Mesenchymal stem cell (in vitro differentiated cells and primary cell): ENCODE measurements around the gene SDK2.

Experiments used
- DNase-seq: peaks from one replicate; pipeline ENCODE4 v3.0.0-alpha.2; 2013
- H2AFZ ChIP-seq: one replicate; pipeline ENCODE4 v1.6.1; 2013; ENCODE audit warnings: low read depth, mild to moderate bottlenecking, control low read depth, inconsistent platforms, low read length, moderate library complexity
- H2AK5ac ChIP-seq: 2 replicates; pipeline ENCODE4 v1.6.1; 2013; ENCODE audit warnings: low read length, moderate library complexity, mild to moderate bottlenecking, inconsistent platforms; ENCODE audit not compliant: severe bottlenecking
- H2BK120ac ChIP-seq: one replicate; pipeline ENCODE4 v1.6.1; 2013; ENCODE audit warnings: low read depth, mild to moderate bottlenecking, inconsistent platforms, low read length, moderate library complexity
- H2BK12ac ChIP-seq, 2 experiments: one replicate each; pipeline ENCODE4 v1.6.1; 2013; ENCODE audit warnings: inconsistent platforms in 2 of 2, low read length in 2 of 2, mild to moderate bottlenecking in 2 of 2, moderate library complexity in 2 of 2, control low read depth in 1 of 2
- H2BK15ac ChIP-seq: one replicate; pipeline ENCODE4 v1.6.1; 2013; ENCODE audit warnings: mild to moderate bottlenecking, low read depth, inconsistent platforms; ENCODE audit not compliant: poor library complexity, severe bottlenecking
- H2BK5ac ChIP-seq: 2 replicates; pipeline ENCODE4 v1.6.1; 2013; ENCODE audit warnings: low read depth, mild to moderate bottlenecking, low read length, control low read depth, inconsistent platforms; ENCODE audit not compliant: poor library complexity, severe bottlenecking
- H3K14ac ChIP-seq, 2 experiments: one replicate each; pipeline ENCODE4 v1.6.1; 2013; ENCODE audit warnings: inconsistent platforms in 2 of 2, low read length in 2 of 2, control low read depth in 1 of 2, mild to moderate bottlenecking in 1 of 2, moderate library complexity in 1 of 2
- H3K18ac ChIP-seq, 2 experiments: one replicate each; pipeline ENCODE4 v1.6.1; 2013; ENCODE audit warnings: inconsistent platforms in 2 of 2, low read length in 2 of 2, control low read depth in 1 of 2, low read depth in 1 of 2, mild to moderate bottlenecking in 1 of 2
- H3K23ac ChIP-seq, 2 experiments: one replicate each; pipeline ENCODE4 v1.6.1; 2013; ENCODE audit warnings: inconsistent platforms in 2 of 2, low read length in 2 of 2, mild to moderate bottlenecking in 2 of 2, moderate library complexity in 2 of 2, control low read depth in 1 of 2
- H3K27ac ChIP-seq: 2 replicates; pipeline ENCODE4 v1.5.1; 2013; ENCODE audit warnings: mild to moderate bottlenecking, moderate library complexity, low read length, control low read depth, inconsistent platforms; ENCODE audit not compliant: poor library complexity, severe bottlenecking
- H3K27me3 ChIP-seq, 2 experiments: 2 replicates each; pipeline versions ENCODE4 v1.6.1 to v1.7.0; 2013; ENCODE audit warnings: low read length in 2 of 2, mild to moderate bottlenecking in 2 of 2, moderate library complexity in 2 of 2, control low read depth in 1 of 2, inconsistent platforms in 1 of 2; ENCODE audit not compliant: control insufficient read depth in 1 of 2, insufficient read depth in 1 of 2
- H3K36me3 ChIP-seq, 2 experiments: 2 replicates each; pipeline versions ENCODE4 v1.6.1 to v1.7.0; 2013; ENCODE audit warnings: low read length in 2 of 2, control low read depth in 1 of 2, inconsistent platforms in 1 of 2, low read depth in 1 of 2, mild to moderate bottlenecking in 1 of 2; ENCODE audit not compliant: insufficient read depth in 2 of 2, control insufficient read depth in 1 of 2
- H3K4ac ChIP-seq, 2 experiments: one replicate each; pipeline ENCODE4 v1.6.1; 2013; ENCODE audit warnings: inconsistent platforms in 2 of 2, low read length in 2 of 2, mild to moderate bottlenecking in 2 of 2, moderate library complexity in 2 of 2, control low read depth in 1 of 2, low read depth in 1 of 2
- H3K4me1 ChIP-seq: 2 replicates; pipeline ENCODE4 v1.6.1; 2013; ENCODE audit warnings: low read depth, low read length, control low read depth; ENCODE audit not compliant: control insufficient read depth, insufficient read depth
- H3K4me2 ChIP-seq: 2 replicates; pipeline ENCODE4 v1.6.1; 2013; ENCODE audit warnings: low read length, mild to moderate bottlenecking, inconsistent platforms; ENCODE audit not compliant: poor library complexity, severe bottlenecking
- H3K4me3 ChIP-seq, 2 experiments: 2 replicates each; pipeline versions ENCODE4 v1.5.1 to v1.7.0; 2013; ENCODE audit warnings: low read length in 2 of 2, mild to moderate bottlenecking in 2 of 2, control low read depth in 1 of 2, low read depth in 1 of 2; ENCODE audit not compliant: insufficient read depth in 1 of 2
- H3K79me1 ChIP-seq: replicated peaks from 2 replicates; pipeline ENCODE4 v1.6.1; 2013; ENCODE audit warnings: mild to moderate bottlenecking, control low read depth, low read length, inconsistent platforms; ENCODE audit not compliant: poor library complexity, severe bottlenecking
- H3K9ac ChIP-seq: 2 replicates; pipeline ENCODE4 v1.7.0; 2013; ENCODE audit warnings: mild to moderate bottlenecking, low read length, moderate library complexity
- H3K9me3 ChIP-seq: 2 replicates; pipeline ENCODE4 v1.7.0; 2013; ENCODE audit warnings: mild to moderate bottlenecking, low read length; ENCODE audit not compliant: control insufficient read depth
- H4K8ac ChIP-seq: one replicate; pipeline ENCODE4 v1.6.1; 2013; ENCODE audit warnings: inconsistent platforms, mild to moderate bottlenecking, low read length, moderate library complexity
- H4K91ac ChIP-seq: one replicate; pipeline ENCODE4 v1.6.1; 2013; ENCODE audit warnings: mild to moderate bottlenecking, low read length, inconsistent platforms
- WGBS: methylation state at CpG from one replicate; pipeline ENCODE4 v1.1.7; 2013; ENCODE audit warnings: mixed read lengths; 5-methylcytosine and 5-hydroxymethylcytosine counted together

The SDK2 gene

DNA sequence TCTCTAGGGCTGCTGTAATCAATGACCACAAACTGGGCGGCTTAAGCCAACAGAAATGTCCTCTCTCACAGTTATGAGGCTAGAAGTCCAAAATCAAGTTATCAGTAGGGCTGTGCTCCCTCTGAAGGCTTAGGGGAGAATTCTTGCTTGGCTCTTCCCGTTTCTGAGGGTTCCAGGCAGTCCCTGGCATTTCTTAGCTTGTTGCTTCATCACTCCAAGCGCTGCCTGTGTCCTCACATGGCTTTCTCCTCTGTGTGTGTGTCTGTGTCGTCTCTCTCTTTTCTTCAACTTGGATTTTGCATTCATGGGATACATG, 318.8 kb downstream of the SDK2 start:
- no peak overlapping the region for H2BK5ac ChIP-seq
- peaks cover 11% of the 10 kb centered on the region for H3K4me1 ChIP-seq
- H4K8ac ChIP-seq, result no peak overlapping the region
- H3K18ac ChIP-seq, result no peak overlapping the region
- no peaks in the 10 kb centered on the region for H3K36me3 ChIP-seq
- H2AK5ac ChIP-seq, result no peak overlapping the region
- H3K27me3 ChIP-seq, result no peaks in the 10 kb centered on the region
- H3K4me2 ChIP-seq, result no peak overlapping the region
- no peak overlapping the region for H2BK15ac ChIP-seq
- H3K9me3 ChIP-seq, result no peaks in the 10 kb centered on the region
- DNase-seq, result peak; percentile 82
- WGBS, result 74% methylated on average over 4 of the region's 4 CpGs
- H2BK120ac ChIP-seq, result no peak overlapping the region
- H2BK12ac ChIP-seq, result no peak overlapping the region
- H3K27ac ChIP-seq, result no peak overlapping the region
- peak overlapping the region; percentile 37 for H3K9ac ChIP-seq
- no peak overlapping the region for H2AFZ ChIP-seq
- H3K79me1 ChIP-seq, result no peaks in the 10 kb centered on the region
- no peak overlapping the region for H3K14ac ChIP-seq
- H3K23ac ChIP-seq, result no peak overlapping the region
- no peak overlapping the region for H3K4ac ChIP-seq
- H4K91ac ChIP-seq, result no peak overlapping the region
- H3K4me3 ChIP-seq, result peak overlapping the region in 1 of 2 experiments; percentile 3

DNA sequence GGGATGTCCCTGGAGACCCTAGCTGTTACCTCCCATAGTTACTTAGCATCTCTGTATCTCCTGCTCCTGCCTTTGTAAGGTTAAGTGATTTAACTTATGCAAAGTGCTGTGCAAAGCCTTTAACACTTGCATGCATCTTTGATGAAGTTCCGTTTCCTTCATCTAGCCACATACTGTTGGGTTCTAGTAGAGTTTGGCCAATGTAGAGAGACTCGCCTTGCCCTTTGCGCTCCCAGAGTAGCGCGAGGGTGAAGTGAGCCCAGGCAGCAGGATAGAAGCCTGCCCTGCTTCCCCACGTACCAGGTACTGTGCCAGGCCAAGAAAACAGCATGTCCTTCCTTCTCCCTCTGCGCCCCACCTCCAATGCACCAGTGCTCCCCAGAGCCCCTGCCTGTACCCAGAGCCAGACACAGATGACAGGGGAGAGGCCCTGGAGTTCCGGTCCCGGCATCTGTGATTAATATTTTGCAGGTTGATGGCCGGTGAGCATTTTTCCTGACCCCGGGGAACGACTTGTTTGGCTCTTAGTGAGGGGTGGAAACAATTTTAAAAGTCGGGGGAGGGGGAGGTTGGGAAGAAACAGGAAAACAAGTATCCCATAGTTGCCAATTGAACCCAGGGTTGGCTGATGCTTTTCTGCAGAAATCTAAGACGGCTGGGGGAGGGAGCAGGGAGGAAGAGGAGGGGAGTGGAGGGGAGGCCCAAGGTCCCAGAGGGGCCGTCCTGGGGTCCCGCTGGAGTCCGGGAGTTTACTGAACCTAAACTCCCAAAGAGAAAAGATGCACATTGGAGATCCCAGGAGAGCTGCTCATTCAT, 319.3 kb downstream of the SDK2 start:
- Histone ChIP-seq H4K91ac (peak overlapping the region; percentile 57), H3K27ac (no peak overlapping the region), H3K27me3 (no peaks in the 10 kb centered on the region), H3K23ac (no peak overlapping the region), H2BK12ac (peak overlapping the region; percentile 12 to 21), H3K9me3 (no peaks in the 10 kb centered on the region), H3K14ac (no peak overlapping the region), H2BK120ac (no peak overlapping the region), H3K4me1 (peaks cover 11% of the 10 kb centered on the region), H2AFZ (no peak overlapping the region), H3K4me2 (no peak overlapping the region), H3K4ac (peak overlapping the region in 1 of 2 experiments; percentile 60), H3K4me3 (peak overlapping the region in 1 of 2 experiments; percentile 3), H2BK5ac (no peak overlapping the region), H3K79me1 (no peaks in the 10 kb centered on the region), H3K18ac (peak overlapping the region; percentile 55 to 68), H3K9ac (peak overlapping the region; percentile 79), H2BK15ac (peak overlapping the region; percentile 33), H3K36me3 (no peaks in the 10 kb centered on the region), H2AK5ac (no peak overlapping the region), H4K8ac (peak overlapping the region; percentile 69)
- no peak for DNase-seq
- WGBS, result 68% methylated on average over 17 of the region's 17 CpGs

DNA sequence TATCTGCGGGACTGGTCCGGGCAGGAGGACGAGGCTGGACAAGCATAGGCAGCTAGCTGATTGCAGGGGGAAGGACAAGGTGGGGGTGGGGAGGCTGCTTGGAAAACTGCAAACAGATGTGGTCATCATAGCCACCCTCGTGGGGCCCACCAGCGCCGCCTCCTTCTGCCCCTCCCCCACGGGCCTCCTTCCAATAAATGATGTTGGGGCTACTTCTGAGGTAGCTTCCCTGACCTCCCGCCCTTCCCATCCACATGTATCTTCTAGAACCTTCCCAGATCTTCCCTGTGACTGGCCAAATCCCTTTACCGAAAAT, 320.1 kb downstream of the SDK2 start:
- H2BK15ac ChIP-seq, result peak overlapping the region; percentile 74
- H2BK120ac ChIP-seq, result peak overlapping the region; percentile 78
- 46% methylated on average over 9 of the region's 9 CpGs for WGBS
- peak overlapping the region in 1 of 2 experiments; percentile 75 for H2BK12ac ChIP-seq
- peak overlapping the region; percentile 23 to 80 for H3K18ac ChIP-seq
- H4K91ac ChIP-seq, result peak overlapping the region; percentile 88
- H2AK5ac ChIP-seq, result no peak overlapping the region
- no peak overlapping the region for H3K4me2 ChIP-seq
- peak overlapping the region in 1 of 2 experiments; percentile 83 for H3K4ac ChIP-seq
- no peaks in the 10 kb centered on the region for H3K79me1 ChIP-seq
- H2BK5ac ChIP-seq, result no peak overlapping the region
- no peaks in the 10 kb centered on the region for H3K27me3 ChIP-seq
- H3K9me3 ChIP-seq, result no peaks in the 10 kb centered on the region
- H4K8ac ChIP-seq, result peak overlapping the region; percentile 89
- H3K4me1 ChIP-seq, result peaks cover 11% of the 10 kb centered on the region
- H2AFZ ChIP-seq, result no peak overlapping the region
- H3K14ac ChIP-seq, result peak overlapping the region in 1 of 2 experiments; percentile 14
- no peaks in the 10 kb centered on the region for H3K36me3 ChIP-seq
- no peak overlapping the region for H3K27ac ChIP-seq
- DNase-seq, result peak; percentile 59
- peak overlapping the region; percentile 79 for H3K9ac ChIP-seq
- H3K23ac ChIP-seq, result no peak overlapping the region
- peak overlapping the region in 1 of 2 experiments; percentile 65 for H3K4me3 ChIP-seq

DNA sequence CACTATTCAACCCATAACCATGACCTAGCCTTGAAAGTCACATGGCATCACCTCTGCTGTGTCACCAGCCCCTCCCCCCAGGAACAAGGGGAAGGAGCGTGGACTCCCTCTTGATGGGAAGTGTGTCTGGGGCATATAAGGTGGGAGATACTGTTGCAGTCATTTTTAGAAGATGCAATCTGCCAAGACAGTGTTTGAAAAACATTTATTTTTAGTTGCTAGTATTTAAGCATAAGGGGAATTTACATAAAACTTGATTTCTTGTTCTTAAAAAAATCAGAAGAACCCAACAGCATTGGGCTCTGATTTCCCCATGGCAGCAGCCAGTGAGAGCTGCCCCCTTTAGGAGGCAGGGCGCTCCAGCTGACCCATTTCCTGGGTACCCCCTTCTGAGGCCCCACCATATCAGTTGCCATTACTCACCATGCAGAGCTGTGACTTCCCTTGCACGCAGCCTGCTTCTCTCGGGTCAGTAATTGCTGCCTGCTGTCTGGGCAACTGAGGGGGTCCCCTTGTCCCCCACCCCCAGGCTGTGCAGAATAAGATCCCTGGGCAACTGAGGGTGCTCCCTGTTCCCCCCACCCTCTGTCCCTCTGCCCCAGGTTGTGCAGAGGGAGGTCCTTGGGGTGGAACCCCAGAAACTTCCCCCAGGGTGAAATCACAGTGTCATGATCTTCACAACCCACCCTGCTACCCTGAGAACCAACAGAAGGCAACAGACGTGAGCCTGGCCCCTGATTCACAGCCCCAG, 320.7 kb downstream of the SDK2 start:
- H2AK5ac ChIP-seq, result no peak overlapping the region
- peaks cover 11% of the 10 kb centered on the region for H3K4me1 ChIP-seq
- H3K4me3 ChIP-seq, result peak overlapping the region in 1 of 2 experiments; percentile 65
- H3K9me3 ChIP-seq, result no peaks in the 10 kb centered on the region
- H3K9ac ChIP-seq, result peak overlapping the region; percentile 79
- H3K79me1 ChIP-seq, result no peaks in the 10 kb centered on the region
- peak overlapping the region; percentile 26 for H2BK15ac ChIP-seq
- peak overlapping the region; percentile 22 to 83 for H3K4ac ChIP-seq
- H3K27ac ChIP-seq, result no peak overlapping the region
- H3K14ac ChIP-seq, result peak overlapping the region in 1 of 2 experiments; percentile 19
- H2BK5ac ChIP-seq, result no peak overlapping the region
- H3K36me3 ChIP-seq, result no peaks in the 10 kb centered on the region
- no peak overlapping the region for H3K23ac ChIP-seq
- WGBS, result 34% methylated on average over 4 of the region's 5 CpGs
- H4K91ac ChIP-seq, result peak overlapping the region; percentile 88
- no peak overlapping the region for H3K4me2 ChIP-seq
- peak overlapping the region; percentile 46 to 80 for H3K18ac ChIP-seq
- peak overlapping the region; percentile 89 for H4K8ac ChIP-seq
- H2BK12ac ChIP-seq, result peak overlapping the region; percentile 17 to 75
- peak overlapping the region; percentile 78 for H2BK120ac ChIP-seq
- DNase-seq, result peak; percentile 83
- no peaks in the 10 kb centered on the region for H3K27me3 ChIP-seq
- H2AFZ ChIP-seq, result no peak overlapping the region
